ENCODE measurements around the gene ODF2. TPM values are rescaled to one million over a fixed set of nuclear protein-coding genes. Genes with fewer than 3 reads are reported as not detected.
A peak's percentile ranks its signal among the peaks of the same experiment; 100 is the strongest.
"Not testable (repeated sequence)": the region's sequence is repeated elsewhere in the genome, so short reads cannot be mapped to it uniquely, and the experiment has no call there.

Gene ODF2
- total RNA-seq, 1 donor from 2014 or later = 12.0 TPM

DNA sequence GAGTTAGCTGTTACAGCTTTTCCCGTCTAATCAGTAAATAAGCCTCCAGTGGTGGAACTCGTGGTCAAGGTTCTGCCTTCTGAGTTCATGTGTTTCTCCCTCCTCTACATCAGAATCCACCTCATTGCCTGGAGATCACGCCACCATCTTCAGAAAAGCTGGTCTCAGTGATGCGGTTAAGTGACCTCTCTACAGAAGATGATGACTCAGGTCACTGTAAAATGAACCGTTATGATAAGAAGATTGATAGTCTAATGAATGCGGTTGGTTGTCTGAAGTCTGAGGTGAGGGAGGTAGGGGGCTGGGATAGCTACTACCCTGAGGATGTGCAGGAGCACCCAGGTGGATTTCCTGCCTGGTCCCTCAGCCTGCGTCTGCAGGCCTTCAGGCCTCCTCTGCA lies 13.3 kb downstream of the ODF2 start:
- ATAC-seq (ENCODE audit: poor library complexity) = no peak

DNA sequence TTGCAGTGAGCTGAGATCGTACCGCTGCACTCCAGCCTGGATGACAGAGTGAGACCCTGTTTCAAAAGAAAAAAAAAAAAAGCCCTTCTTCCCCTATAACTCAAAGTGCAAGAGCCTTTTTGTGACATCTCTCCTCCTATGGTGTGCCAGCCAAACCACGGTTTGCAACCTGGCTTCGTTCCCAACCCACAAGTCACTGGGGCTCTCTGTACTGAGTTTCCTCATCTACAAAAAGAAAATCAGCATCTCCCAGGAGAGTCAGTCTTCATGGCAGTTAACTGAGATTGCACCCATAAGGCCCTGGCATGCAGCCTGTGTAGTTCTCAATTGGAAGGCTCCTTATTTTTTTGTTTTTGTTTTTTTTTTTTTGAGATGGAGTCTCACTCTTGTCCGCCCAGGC lies 14.8 kb downstream of the ODF2 start:
- ATAC-seq (ENCODE audit: poor library complexity) = no peak
- intact Hi-C loops (cut with DNase I) = no loop called here
- DNase-seq = peak; percentile 52

More for the DNA sequence above, 13.3 kb downstream of the ODF2 start:
- intact Hi-C loops (cut with DNase I) = no loop called here
- DNase-seq = no peak

DNA sequence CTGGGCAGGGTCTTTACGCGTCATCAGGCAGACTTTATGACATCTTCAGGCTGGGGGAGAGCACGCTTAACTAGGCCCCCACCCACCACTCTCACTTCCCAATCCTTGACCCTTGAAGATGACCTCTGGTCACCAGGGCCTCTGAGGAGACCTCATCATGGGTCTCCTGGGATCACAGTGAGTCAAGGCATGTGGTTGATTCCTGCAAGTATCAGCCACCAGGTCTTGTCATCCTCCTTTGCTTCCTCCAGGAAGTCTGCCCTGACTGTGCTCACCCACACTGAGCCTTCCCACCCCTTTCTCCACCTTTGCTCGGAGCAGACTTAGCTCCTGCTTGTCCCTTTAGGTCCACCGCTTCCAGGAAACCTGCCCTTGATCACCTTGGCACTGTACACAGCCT lies 17.3 kb downstream of the ODF2 start:
- DNase-seq = no peak
- no peak for ATAC-seq (ENCODE audit: poor library complexity)
- intact Hi-C loops (cut with DNase I) = no loop called here

DNA sequence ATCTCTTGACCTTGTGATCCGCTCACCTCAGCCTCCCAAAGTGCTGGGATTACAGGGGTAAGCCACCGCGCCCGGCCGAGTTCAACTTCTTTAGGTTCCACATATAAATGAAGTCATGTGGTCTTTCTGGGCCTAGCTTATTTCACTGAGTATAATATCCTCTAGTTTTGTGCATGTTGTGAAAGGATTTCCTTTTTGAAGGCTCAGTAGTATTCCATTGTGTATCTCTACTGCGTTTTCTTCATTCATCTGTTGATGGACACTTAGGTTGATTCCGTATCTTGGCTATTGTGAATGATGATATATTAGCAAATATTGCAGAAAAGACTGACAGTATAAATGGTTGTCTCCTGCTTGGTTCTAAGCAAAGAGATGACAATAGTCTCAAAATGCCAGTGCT lies 20.1 kb downstream of the ODF2 start:
- no peak for DNase-seq
- no peak for ATAC-seq (ENCODE audit: poor library complexity)
- intact Hi-C loops (cut with DNase I) = no loop called here

DNA sequence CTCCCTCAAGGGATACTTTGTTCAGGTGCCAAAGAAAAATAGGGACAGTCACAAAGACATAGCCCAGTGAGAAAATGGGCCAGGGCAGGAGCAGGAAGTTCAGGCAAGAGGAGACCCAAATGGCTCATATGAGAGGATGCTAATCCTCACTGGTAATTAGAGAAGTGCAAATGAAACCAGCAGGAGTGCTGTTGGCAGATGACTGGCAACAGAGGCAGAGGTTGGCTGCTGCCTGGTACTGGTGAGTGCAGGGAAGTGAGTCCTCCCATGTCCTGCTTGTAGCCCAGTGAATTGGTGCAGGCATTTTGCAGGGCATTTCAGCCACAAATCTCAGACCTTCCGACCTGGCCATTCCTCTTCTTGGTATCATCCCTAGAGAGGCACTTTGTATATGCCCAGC lies 23.5 kb downstream of the ODF2 start:
- intact Hi-C loops (cut with DNase I) = no loop called here
- DNase-seq = no peak
- ATAC-seq (ENCODE audit: poor library complexity) = no peak

DNA sequence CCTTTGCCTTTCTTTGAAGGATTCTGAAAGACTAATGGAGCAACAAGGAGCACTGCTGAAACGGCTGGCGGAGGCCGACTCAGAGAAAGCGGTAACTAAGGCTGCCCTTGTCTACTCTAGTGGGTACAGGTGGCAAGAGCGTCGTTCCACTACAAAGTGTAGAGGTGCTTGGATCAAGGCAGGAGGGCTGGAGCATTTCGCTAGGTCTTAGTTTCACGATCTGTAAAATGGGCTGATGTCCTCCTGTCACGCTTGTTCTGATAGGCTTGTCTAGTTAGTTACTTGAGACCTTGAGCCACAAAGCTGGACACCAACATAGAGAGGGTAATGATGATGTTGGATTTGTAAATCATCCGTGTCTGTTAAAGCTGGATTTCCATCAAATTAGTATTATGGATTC lies 25.8 kb downstream of the ODF2 start:
- DNase-seq (no peak), ATAC-seq (ENCODE audit: poor library complexity) (no peak)
- intact Hi-C loops (cut with DNase I) = no loop called here

DNA sequence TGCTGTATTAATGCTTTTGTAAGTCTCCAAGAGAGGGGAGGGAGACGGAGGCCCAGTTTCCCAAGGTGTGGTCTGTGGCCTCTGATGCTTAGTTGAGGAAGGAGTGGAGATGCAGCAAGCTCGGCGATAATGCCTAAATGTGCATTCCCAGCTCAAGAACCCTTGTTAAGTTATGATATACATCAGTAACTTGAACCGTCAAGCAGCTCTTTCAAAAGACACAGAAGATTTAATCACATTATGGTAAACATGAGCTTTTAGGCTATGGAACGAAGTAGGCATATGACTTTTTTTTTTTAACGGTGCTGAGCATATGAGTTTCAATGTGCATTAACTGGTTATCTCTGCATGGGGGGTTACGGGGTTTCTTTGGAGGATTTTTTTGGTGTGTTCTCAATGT lies 26.4 kb downstream of the ODF2 start:
- no peak for ATAC-seq (ENCODE audit: poor library complexity)
- no peak for DNase-seq
- intact Hi-C loops (cut with DNase I) = no loop called here

DNA sequence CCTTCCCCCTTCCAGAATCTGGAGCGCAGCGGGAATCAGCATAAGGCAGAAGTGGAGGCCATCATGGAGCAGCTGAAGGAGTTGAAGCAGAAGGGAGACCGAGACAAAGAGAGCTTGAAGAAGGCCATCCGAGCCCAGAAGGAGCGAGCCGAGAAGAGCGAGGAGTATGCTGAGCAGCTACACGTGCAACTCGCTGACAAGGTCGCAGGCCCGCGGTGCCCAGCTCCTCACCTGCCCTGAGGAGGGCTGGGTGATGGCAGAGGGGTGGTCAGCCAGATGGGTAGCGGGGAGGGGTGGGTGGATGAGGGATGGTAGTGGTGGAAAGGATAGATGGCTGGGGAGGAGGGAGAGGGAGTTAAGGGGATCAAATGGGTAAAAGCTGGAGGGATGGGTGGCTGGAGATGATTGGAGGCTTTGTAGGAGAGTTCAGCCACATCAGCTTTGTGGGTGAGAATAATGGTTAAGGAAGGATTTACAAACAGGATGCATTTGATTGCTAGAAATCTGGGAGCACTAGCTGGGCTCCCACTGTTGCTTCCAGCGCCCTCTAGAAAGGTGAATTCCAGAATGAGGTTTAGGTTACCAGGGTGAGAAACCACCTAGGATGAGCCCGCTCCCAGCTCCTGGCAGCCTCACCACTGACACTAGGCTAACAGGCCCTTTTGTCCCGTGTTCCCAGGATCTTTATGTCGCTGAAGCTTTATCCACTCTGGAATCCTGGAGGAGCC lies 29.0 kb downstream of the ODF2 start:
- no peak for DNase-seq
- no peak for ATAC-seq (ENCODE audit: poor library complexity)
- intact Hi-C loops (cut with DNase I) = no loop called here

DNA sequence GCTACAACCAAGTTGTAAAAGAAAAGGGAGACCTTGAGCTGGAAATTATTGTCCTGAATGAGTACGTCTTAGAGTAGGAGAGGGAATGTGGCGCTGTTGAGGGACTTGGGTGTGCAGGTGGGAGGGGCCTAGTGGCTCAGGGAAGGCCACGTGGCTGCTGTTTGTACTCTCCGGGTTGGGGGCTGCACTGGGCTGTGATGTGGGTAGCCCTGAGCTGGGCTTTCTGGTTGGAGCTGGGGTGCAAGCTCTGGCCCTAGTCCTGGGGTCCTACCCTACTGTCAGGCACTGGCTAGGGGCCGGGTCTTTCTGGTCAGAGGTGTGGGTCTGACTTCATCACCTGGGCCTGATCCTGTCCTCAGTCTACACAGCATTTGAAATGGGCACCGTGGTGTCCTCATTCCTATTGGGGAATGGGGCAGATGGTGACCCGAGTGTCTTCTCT lies 29.6 kb downstream of the ODF2 start:
- intact Hi-C loops (cut with DNase I) = no loop called here
- no peak for DNase-seq
- ATAC-seq (ENCODE audit: poor library complexity) = no peak

DNA sequence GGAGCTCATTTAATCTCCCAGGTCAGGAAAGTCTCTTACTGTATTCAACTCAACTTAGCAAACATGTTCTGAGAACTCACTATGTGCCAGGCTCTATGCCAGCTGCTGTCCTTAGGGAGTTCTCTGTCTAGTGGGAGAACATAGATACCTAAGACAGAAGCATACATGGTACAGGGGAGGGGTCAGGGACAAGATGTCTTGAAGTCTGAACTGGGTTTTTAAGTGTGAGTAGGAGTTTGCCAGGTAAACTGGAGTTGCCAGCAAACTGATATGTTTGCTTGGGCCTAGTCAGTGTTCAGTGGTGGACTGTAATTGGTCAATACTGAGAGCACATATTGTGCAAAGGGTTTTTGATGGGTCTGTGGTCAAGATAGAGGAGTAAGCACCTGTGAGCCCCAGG lies 30.4 kb downstream of the ODF2 start:
- ATAC-seq (ENCODE audit: poor library complexity) (no peak), DNase-seq (no peak)
- intact Hi-C loops (cut with DNase I) = no loop called here

DNA sequence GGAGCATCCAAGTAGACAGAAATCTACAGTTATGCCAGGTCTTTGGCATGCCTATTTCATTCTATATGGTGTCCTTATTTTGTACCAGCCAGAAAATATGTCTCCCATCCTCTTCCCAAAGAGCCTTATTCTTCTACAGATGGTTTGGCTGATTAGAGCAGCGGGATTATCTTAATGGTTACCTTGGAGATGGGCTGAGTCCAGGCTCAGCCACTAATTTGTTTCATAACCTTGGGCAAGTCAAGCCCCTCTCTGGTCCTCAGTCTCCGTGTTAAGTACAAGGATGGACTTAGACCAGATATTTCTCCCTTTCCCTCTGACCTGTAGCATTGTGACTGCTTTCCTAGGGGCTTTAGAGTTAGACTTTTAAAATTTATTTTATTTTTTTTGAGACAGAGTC lies 37.6 kb downstream of the ODF2 start:
- intact Hi-C loops (cut with DNase I) = no loop called here
- ATAC-seq (ENCODE audit: poor library complexity) (no peak), DNase-seq (no peak)

DNA sequence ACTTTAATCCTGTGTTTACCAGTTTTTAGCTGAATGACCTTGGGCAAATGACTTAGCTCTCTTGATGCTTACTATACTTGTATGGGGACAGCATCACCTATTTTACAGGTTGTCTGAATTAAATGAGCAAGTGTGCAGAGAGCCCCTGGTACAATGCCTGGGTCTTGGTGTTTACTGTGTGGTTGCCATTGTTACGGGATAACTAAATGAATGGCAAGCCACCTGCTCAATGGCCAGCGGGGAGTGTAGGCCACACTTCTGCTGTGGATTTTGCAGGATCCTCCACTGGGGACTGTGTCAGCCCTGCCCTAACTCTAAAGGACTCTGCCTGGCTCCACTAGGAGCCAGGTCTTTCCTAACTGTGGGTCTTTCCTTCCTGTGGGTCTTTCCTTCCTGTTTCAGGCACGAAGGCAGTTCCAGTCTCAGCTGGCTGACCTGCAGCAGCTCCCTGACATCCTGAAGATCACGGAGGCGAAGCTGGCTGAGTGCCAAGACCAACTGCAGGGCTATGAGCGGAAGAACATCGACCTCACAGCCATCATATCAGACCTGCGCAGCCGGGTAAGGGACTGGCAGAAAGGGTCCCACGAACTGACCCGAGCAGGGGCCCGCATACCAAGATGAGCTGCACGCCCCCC lies 38.4 kb downstream of the ODF2 start:
- intact Hi-C loops (cut with DNase I) = no loop called here
- peak; percentile 81 for DNase-seq
- peak; percentile 39 for ATAC-seq (ENCODE audit: poor library complexity)

DNA sequence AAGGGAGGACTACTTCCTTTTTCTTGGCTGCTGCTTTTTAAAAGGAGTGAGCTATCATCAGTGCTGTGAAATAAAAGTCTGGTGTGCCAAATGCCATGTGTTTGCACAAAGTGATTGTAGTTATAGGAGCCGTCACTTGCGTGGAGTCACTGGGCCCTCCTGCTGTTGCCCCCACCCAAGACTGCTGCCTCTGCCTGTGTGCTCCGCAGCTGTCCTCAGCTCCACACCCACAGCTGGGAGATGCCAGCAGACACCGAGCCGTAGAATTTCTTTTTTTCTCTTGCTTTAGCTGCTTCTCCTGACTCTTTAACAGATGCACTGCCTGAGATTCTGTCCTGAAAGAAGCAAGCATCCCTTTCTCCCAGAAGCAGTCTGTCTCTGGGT lies 38.9 kb downstream of the ODF2 start:
- no peak for DNase-seq
- ATAC-seq (ENCODE audit: poor library complexity) = no peak

DNA sequence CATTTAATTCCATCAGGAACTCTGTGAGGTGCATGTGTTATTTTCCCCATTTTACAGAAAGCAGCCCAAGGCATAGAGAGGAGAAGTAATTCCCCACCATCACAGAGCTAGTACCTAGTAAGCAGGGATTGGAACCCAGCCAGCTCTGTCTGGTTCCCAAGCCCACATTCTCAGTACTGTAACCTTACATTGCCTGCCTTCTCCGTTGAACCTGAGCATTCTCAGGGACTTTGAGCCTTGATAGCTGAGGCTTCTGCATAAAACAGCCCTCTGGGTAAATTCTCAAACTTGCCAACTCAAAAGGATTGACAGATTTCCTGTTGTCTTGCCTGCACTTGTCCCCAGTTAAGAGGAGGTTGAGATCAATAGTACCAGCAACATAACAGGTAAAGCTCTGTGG lies 39.5 kb downstream of the ODF2 start:
- no peak for DNase-seq
- intact Hi-C loops (cut with DNase I) = no loop called here
- ATAC-seq (ENCODE audit: poor library complexity) = no peak

More for the DNA sequence above, 38.9 kb downstream of the ODF2 start:
- intact Hi-C loops (cut with DNase I) = no loop called here

DNA sequence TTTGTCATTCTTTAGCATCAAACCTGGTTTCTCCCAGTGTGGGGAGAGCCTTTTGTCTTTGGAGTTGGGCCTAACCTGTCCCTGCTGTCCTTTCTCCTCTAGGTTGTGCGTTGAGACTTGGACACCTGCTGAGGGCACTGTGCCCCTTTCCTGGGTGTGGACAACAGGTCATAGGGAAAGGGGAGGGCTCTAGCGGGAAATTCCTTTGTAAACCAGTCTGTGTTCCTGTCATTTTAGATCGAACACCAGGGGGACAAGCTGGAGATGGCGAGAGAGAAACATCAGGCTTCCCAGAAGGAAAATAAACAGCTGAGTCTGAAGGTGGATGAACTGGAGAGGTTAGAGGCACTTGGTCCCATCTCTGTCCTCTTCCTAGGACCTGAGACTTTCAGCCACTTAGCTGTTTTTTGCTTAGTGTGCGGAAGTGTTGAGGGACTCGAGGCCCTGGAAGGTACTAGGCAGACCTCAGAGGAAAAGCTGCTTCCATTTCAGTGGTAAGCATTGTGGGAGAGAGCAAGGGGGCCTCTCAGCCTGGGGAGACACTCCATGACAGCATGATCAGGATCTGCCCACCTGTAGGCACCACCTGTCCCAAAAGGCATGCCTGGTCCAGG lies 40.1 kb downstream of the ODF2 start:
- intact Hi-C loops (cut with DNase I) = no loop called here
- DNase-seq (no peak), ATAC-seq (ENCODE audit: poor library complexity) (no peak)

DNA sequence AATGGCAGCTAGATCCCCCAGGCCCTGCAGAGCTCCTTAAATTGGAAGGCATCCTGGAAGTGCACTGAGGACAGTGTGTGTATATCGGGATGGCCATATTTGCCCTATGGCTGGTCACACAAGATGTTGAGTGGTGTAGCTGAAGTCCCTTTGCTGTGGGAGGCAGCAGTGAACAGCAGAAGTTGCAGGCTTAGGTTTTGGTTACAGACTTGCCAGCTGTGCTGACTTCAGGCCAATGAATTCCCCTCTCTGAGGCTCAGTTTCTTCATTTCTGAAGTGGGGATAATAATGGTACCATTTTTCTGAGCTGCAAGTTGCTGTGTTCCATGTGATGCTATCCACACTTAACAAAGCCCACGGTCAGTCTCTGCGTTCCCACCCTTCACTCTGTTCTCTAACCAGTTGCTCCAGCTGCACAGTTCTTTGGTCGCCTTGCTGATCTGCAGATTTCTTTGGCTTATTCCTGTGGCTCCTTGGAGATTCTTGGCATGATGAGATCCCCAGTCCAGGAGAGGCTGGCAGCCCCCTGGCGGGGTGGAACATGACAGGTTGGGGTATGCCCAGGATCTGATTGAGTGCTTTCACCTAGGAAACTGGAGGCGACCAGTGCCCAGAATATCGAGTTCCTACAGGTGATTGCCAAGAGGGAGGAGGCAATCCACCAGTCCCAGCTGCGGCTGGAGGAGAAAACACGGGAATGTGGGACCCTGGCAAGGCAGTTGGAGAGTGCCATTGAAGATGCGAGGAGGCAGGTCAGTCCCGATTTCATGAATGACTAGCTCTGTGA lies 42.2 kb downstream of the ODF2 start:
- intact Hi-C loops (cut with DNase I) = no loop called here
- ATAC-seq (ENCODE audit: poor library complexity) (no peak), DNase-seq (no peak)

DNA sequence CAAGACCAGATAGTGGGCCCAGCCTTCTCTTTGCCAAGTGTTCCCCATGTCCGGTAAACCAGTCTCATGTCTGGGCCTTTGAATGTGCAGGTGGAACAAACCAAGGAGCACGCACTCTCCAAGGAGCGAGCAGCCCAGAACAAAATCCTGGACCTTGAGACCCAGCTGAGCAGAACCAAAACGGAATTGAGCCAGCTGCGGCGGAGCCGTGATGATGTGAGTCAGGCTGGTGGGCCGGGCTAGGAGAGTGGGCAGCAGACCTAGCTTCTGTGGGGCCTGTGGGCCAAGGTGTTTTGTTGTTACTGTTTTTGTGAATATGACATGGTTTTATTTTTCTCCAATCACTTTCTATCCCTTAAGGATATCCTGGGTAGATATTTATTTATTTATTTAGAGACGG lies 43.1 kb downstream of the ODF2 start:
- no peak for ATAC-seq (ENCODE audit: poor library complexity)
- intact Hi-C loops (cut with DNase I) = no loop called here
- DNase-seq = no peak

DNA sequence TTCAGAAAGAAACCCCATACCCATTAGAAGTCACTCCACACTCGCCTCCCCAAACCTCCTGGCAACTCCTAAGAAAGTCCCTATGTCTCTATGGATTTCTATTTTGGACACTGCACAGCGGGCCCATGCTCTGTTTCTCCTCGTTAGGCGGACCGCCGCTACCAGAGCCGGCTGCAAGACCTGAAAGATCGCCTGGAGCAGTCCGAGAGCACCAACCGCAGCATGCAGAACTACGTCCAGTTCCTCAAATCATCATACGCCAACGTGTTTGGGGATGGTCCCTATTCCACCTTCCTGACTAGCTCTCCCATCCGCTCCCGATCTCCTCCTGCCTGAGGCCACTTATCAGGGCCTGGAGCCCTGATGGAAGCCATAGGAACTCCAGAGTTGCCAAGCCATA lies 44.1 kb downstream of the ODF2 start:
- ATAC-seq (ENCODE audit: poor library complexity) (no peak), DNase-seq (no peak)
- intact Hi-C loops (cut with DNase I) = no loop called here

DNA sequence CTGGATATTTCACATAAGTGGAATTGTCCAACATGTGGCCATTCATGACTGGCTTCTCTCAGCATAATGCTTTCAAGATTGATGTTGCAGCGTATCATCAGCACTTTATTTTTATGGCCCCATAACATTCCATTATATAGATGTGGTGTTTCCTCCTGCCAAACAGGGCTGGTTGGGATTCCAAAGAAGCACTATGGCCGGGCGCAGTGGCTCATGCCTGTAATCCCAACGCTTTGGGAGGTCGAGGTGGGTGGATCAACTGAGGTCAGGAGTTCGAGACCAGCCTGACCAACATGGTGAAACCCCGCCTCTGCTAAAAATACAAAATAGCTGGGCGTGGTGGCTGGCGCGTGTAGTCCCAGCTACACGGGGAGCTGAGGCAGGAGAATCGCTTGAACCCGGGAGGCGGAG lies 47.6 kb downstream of the ODF2 start:
- DNase-seq; ATAC-seq (ENCODE audit: poor library complexity); intact Hi-C loops (cut with DNase I): not testable (repeated sequence)

DNA sequence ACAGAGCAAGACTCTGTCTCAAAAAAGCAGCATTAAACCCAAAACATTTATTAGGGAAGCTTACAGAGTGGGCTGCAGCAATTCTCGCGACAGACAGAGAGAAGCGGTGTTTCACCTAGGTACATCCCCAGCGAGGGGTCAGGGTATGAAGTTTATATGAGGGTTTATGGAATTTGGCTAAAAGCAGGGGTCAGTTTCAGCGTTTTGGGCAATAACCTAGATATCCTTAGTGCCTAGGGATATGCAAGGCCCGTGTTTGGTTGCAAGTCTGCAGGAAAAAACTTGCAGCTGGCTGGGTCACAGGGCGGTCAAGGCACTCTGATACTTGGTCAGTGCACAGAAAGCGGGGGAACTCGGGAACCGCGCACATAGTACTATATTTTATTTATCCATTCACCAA lies 48.1 kb downstream of the ODF2 start:
- intact Hi-C loops (cut with DNase I) = no loop called here

More for the DNA sequence above, 48.1 kb downstream of the ODF2 start:
- DNase-seq (no peak), ATAC-seq (ENCODE audit: poor library complexity) (peak; percentile 48)

Data from Right ventricle myocardium superior (tissue), 1 donor.